GM12873 (cell line): ENCODE results near the gene GNB1L.

Experiments
- CTCF ChIP-seq: IDR thresholded peaks from 2 replicates; pipeline ENCODE4 v1.5.1; 2012; ENCODE audit warnings: low read depth, mild to moderate bottlenecking, moderate library complexity, low read length, control low read depth; ENCODE audit not compliant: insufficient read depth; ENCODE audit errors: missing control alignments

Gene GNB1L

GRCh38 chr22:19887256-19887985 is 32.7 kb upstream of the GNB1L start:
- TF ChIP-seq CTCF = no peak

- TF ChIP-seq CTCF = no peak
Observed at GRCh38 chr22:19886605-19887255, 32.1 kb upstream of the GNB1L start.

- TF ChIP-seq CTCF = no peak
Observed at GRCh38 chr22:19885841-19886592, 31.3 kb upstream of the GNB1L start.

GRCh38 chr22:19884954-19885751 is 30.5 kb upstream of the GNB1L start:
- no peak for TF ChIP-seq CTCF

- TF ChIP-seq CTCF = no peak
Observed at GRCh38 chr22:19884161-19884953, 29.7 kb upstream of the GNB1L start.

- TF ChIP-seq CTCF = no peak
Observed at GRCh38 chr22:19882446-19883381, 28.0 kb upstream of the GNB1L start.
